ENCODE data around the gene CEP112.

- TF ChIP-seq CTCF (IDR thresholded peaks at IDR 0.05) (no peak), POLR2A (IDR thresholded peaks at IDR 0.05) (no peak)
These were observed 30.0 kb upstream of the CEP112 start for GRCh38 chr17:66221755-66222530.
